ENCODE measurements around the gene ATXN7.

Gene ATXN7

DNA sequence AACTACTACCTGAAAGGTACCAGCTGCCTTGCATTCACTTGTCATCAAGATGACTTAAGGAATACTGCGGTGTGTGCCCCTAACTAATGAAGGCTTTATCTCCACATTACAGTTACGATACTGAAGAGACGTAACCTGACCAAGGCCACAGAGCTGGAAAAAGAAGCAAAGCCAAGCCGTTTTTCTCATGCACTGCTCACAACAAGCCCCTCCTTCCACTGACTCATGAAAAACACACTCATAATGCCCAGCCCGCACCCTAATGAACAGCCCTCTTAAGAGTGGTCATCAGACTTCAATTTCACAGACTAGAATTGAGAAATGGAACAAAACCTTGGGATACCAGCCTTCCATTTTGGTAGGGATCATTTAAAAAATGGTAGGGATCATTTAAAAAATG is 148.0 kb downstream of the ATXN7 start:
- H2BK15ac ChIP-seq (replicated peaks; ENCODE audit: low read depth), result no peak overlapping the region
- H3K4me2 ChIP-seq (ENCODE audit: low read length), result no peak overlapping the region
- H2AK5ac ChIP-seq (ENCODE audit: low read length), result no peak overlapping the region
- no peak overlapping the region for H3K9ac ChIP-seq (ENCODE audit: low read length)
- DNase-seq, result no peak
- no peak overlapping the region for H2BK5ac ChIP-seq (ENCODE audit: low read length)
- H3K4me3 ChIP-seq (ENCODE audit: low read length), result no peak overlapping the region
- no peaks in the 10 kb centered on the region for H3K27me3 ChIP-seq (ENCODE audit: insufficient read depth, low read length, poor library complexity)
- H3K36me3 ChIP-seq (ENCODE audit: control insufficient read depth, insufficient read depth, low read length), result peaks cover 15% of the 10 kb centered on the region
- H3K23ac ChIP-seq (ENCODE audit: low read length), result no peak overlapping the region
- no peak overlapping the region for H4K5ac ChIP-seq (ENCODE audit: low read length)
- no peak overlapping the region for H3K27ac ChIP-seq (ENCODE audit: low read depth, low read length)
- no peak overlapping the region for H3K18ac ChIP-seq (ENCODE audit: low read length)
- no peak overlapping the region for H4K8ac ChIP-seq (ENCODE audit: low read depth, low read length)
- peaks cover 6% of the 10 kb centered on the region for H3K79me1 ChIP-seq (ENCODE audit: low read length)
- no peak overlapping the region for H3K56ac ChIP-seq (ENCODE audit: low read length)
- H3K4ac ChIP-seq (ENCODE audit: low read depth, low read length), result no peak overlapping the region
- H3K79me2 ChIP-seq (ENCODE audit: control insufficient read depth, insufficient read depth, low read length), result no peaks in the 10 kb centered on the region
- H2BK120ac ChIP-seq (ENCODE audit: low read depth, low read length), result no peak overlapping the region
- no peaks in the 10 kb centered on the region for H3K4me1 ChIP-seq (ENCODE audit: control insufficient read depth, low read depth, low read length)
- WGBS (ENCODE audit: extremely low coverage, insufficient coverage, low lambda C conversion rate), result no CpG with 5 or more reads among the region's 5 CpGs

DNA sequence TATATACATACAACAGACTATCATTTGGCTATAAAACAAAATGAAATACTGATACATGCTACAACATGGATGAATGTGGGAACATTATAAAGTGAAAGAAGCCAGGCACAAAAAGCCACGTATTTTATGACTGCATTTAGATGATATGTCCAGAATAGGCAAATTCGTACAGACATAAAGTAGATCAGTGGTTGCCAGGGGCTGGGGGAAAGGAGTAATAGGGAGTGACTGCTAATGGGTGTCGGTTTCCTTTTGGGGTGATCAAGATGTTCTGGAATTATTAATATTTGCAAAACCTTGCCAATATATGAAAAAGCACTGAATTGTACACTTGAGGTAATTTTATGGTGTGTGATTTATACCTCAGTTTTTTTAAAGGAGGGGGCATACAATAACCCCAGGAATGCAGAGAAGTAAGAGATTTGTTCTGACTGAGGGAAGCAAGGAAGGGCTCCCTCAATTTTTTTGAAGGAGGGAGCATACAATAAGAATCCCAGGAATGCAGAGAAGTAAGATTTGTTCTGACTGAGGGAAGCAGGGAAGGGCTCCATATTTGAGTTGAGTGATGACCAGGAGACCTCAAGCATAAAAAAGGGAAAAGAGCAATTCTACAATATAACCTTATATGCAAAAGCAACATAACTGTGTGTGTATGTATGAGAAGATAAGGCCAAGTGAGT is 153.4 kb downstream of the ATXN7 start:
- no peak for DNase-seq
- H3K4ac ChIP-seq (ENCODE audit: low read depth, low read length), result no peak overlapping the region
- H2BK5ac ChIP-seq (ENCODE audit: low read length), result no peak overlapping the region
- no peak overlapping the region for H4K8ac ChIP-seq (ENCODE audit: low read depth, low read length)
- H2BK15ac ChIP-seq (replicated peaks; ENCODE audit: low read depth), result no peak overlapping the region
- H3K4me1 ChIP-seq (ENCODE audit: control insufficient read depth, low read depth, low read length), result no peaks in the 10 kb centered on the region
- H3K56ac ChIP-seq (ENCODE audit: low read length), result no peak overlapping the region
- no peak overlapping the region for H3K27ac ChIP-seq (ENCODE audit: low read depth, low read length)
- H3K79me1 ChIP-seq (ENCODE audit: low read length), result peaks cover 3% of the 10 kb centered on the region
- no peak overlapping the region for H3K9ac ChIP-seq (ENCODE audit: low read length)
- H2AK5ac ChIP-seq (ENCODE audit: low read length), result no peak overlapping the region
- H4K5ac ChIP-seq (ENCODE audit: low read length), result no peak overlapping the region
- peaks cover 2% of the 10 kb centered on the region for H3K79me2 ChIP-seq (ENCODE audit: control insufficient read depth, insufficient read depth, low read length)
- H3K4me2 ChIP-seq (ENCODE audit: low read length), result no peak overlapping the region
- no peak overlapping the region for H3K18ac ChIP-seq (ENCODE audit: low read length)
- H3K23ac ChIP-seq (ENCODE audit: low read length), result no peak overlapping the region
- no peaks in the 10 kb centered on the region for H3K27me3 ChIP-seq (ENCODE audit: insufficient read depth, low read length, poor library complexity)
- no CpG with 5 or more reads among the region's 3 CpGs for WGBS (ENCODE audit: extremely low coverage, insufficient coverage, low lambda C conversion rate)
- H3K4me3 ChIP-seq (ENCODE audit: low read length), result no peak overlapping the region
- H2BK120ac ChIP-seq (ENCODE audit: low read depth, low read length), result no peak overlapping the region
- peaks cover 6% of the 10 kb centered on the region for H3K36me3 ChIP-seq (ENCODE audit: control insufficient read depth, insufficient read depth, low read length)

DNA sequence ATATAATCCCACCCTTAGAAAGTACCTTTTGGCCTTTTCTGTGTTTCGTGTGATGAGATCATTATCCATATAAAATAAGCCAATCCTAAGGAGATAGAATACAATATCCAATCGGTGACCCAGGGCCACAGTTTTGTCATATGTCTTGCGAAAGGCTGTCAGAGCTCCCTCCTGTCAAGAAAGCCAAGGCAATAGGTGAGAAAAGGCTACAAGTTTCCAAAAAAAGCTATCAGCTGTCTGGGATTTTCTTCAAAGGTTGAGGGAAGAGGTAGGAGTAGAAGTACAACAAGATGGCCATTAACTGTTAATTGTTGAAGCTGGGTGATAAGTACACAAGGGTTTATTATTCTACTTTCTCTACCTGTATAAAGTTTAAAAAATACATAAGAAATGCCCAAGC is 155.6 kb downstream of the ATXN7 start:
- Histone ChIP-seq H2AK5ac (ENCODE audit: low read length) (no peak overlapping the region), H3K18ac (ENCODE audit: low read length) (no peak overlapping the region), H3K79me2 (ENCODE audit: control insufficient read depth, insufficient read depth, low read length) (peaks cover 13% of the 10 kb centered on the region), H3K27ac (ENCODE audit: low read depth, low read length) (no peak overlapping the region), H3K4me1 (ENCODE audit: control insufficient read depth, low read depth, low read length) (no peaks in the 10 kb centered on the region), H3K4me3 (ENCODE audit: low read length) (no peak overlapping the region), H2BK5ac (ENCODE audit: low read length) (no peak overlapping the region), H3K27me3 (ENCODE audit: insufficient read depth, low read length, poor library complexity) (no peaks in the 10 kb centered on the region), H2BK120ac (ENCODE audit: low read depth, low read length) (no peak overlapping the region), H3K4me2 (ENCODE audit: low read length) (no peak overlapping the region), H4K5ac (ENCODE audit: low read length) (no peak overlapping the region), H3K23ac (ENCODE audit: low read length) (no peak overlapping the region), H4K8ac (ENCODE audit: low read depth, low read length) (no peak overlapping the region), H3K36me3 (ENCODE audit: control insufficient read depth, insufficient read depth, low read length) (no peaks in the 10 kb centered on the region), H3K56ac (ENCODE audit: low read length) (no peak overlapping the region), H2BK15ac (replicated peaks; ENCODE audit: low read depth) (no peak overlapping the region), H3K79me1 (ENCODE audit: low read length) (peaks cover 9% of the 10 kb centered on the region), H3K4ac (ENCODE audit: low read depth, low read length) (no peak overlapping the region), H3K9ac (ENCODE audit: low read length) (no peak overlapping the region)
- DNase-seq, result no peak
- no CpG with 5 or more reads among the region's 3 CpGs for WGBS (ENCODE audit: extremely low coverage, insufficient coverage, low lambda C conversion rate)

DNA sequence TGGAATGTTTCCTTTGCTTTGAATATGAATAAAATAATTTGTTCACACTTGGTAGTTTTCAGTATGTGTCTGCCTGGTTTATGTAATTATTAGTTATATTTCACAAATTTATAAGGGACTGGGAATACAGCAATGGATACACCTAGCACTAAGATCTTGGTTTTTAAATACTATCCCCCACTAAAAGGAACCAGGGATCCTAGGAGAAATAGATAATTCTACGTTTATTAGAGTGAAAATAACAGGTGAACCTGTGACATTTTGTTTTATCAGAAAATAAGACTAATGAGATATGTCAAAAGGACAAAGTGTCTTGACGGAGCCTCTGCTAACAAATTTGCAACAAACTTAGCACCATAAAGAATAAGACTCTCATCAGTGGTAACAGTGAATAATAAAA is 156.2 kb downstream of the ATXN7 start:
- H3K27me3 ChIP-seq (ENCODE audit: insufficient read depth, low read length, poor library complexity), result no peaks in the 10 kb centered on the region
- H3K23ac ChIP-seq (ENCODE audit: low read length), result no peak overlapping the region
- H3K4me2 ChIP-seq (ENCODE audit: low read length), result no peak overlapping the region
- no peaks in the 10 kb centered on the region for H3K4me1 ChIP-seq (ENCODE audit: control insufficient read depth, low read depth, low read length)
- H3K56ac ChIP-seq (ENCODE audit: low read length), result no peak overlapping the region
- no peak overlapping the region for H3K4ac ChIP-seq (ENCODE audit: low read depth, low read length)
- H3K79me1 ChIP-seq (ENCODE audit: low read length), result peaks cover 6% of the 10 kb centered on the region
- H2AK5ac ChIP-seq (ENCODE audit: low read length), result no peak overlapping the region
- no peak overlapping the region for H3K27ac ChIP-seq (ENCODE audit: low read depth, low read length)
- H4K5ac ChIP-seq (ENCODE audit: low read length), result no peak overlapping the region
- H4K8ac ChIP-seq (ENCODE audit: low read depth, low read length), result no peak overlapping the region
- H3K79me2 ChIP-seq (ENCODE audit: control insufficient read depth, insufficient read depth, low read length), result peaks cover 13% of the 10 kb centered on the region
- H2BK120ac ChIP-seq (ENCODE audit: low read depth, low read length), result no peak overlapping the region
- no peak overlapping the region for H3K18ac ChIP-seq (ENCODE audit: low read length)
- H3K9ac ChIP-seq (ENCODE audit: low read length), result no peak overlapping the region
- no peak overlapping the region for H3K4me3 ChIP-seq (ENCODE audit: low read length)
- DNase-seq, result no peak
- no peak overlapping the region for H2BK15ac ChIP-seq (replicated peaks; ENCODE audit: low read depth)
- H3K36me3 ChIP-seq (ENCODE audit: control insufficient read depth, insufficient read depth, low read length), result no peaks in the 10 kb centered on the region
- no CpG with 5 or more reads among the region's 2 CpGs for WGBS (ENCODE audit: extremely low coverage, insufficient coverage, low lambda C conversion rate)
- H2BK5ac ChIP-seq (ENCODE audit: low read length), result no peak overlapping the region

DNA sequence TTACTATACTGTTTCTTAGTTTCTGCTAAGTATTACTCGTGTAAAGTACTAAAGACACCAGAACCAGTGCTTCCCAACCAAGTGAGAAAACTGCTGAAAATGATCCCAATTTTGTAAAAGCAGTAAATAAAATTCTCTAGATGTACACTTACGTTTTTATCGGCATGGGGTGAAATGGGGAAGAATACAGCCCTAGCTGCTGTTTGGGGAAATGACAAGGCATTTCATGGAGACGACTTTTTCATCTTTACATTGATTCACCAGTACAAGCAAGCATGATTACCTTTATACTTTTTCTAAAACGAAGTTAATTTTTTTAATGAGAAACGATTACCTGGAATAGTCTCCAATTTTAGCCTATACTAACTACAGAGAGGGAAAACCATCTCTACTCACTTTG is 158.3 kb downstream of the ATXN7 start:
- no peaks in the 10 kb centered on the region for H3K27me3 ChIP-seq (ENCODE audit: insufficient read depth, low read length, poor library complexity)
- no peak overlapping the region for H3K18ac ChIP-seq (ENCODE audit: low read length)
- no peaks in the 10 kb centered on the region for H3K36me3 ChIP-seq (ENCODE audit: control insufficient read depth, insufficient read depth, low read length)
- H3K23ac ChIP-seq (ENCODE audit: low read length), result no peak overlapping the region
- no peak overlapping the region for H4K5ac ChIP-seq (ENCODE audit: low read length)
- H2AK5ac ChIP-seq (ENCODE audit: low read length), result no peak overlapping the region
- WGBS (ENCODE audit: extremely low coverage, insufficient coverage, low lambda C conversion rate), result no CpG with 5 or more reads among the region's 6 CpGs
- no peak for DNase-seq
- H3K4me2 ChIP-seq (ENCODE audit: low read length), result peak overlapping the region; percentile 27
- no peak overlapping the region for H3K56ac ChIP-seq (ENCODE audit: low read length)
- no peak overlapping the region for H2BK120ac ChIP-seq (ENCODE audit: low read depth, low read length)
- no peak overlapping the region for H2BK5ac ChIP-seq (ENCODE audit: low read length)
- H3K79me1 ChIP-seq (ENCODE audit: low read length), result peaks cover 6% of the 10 kb centered on the region
- no peak overlapping the region for H2BK15ac ChIP-seq (replicated peaks; ENCODE audit: low read depth)
- H3K4ac ChIP-seq (ENCODE audit: low read depth, low read length), result no peak overlapping the region
- H3K4me1 ChIP-seq (ENCODE audit: control insufficient read depth, low read depth, low read length), result no peaks in the 10 kb centered on the region
- H3K79me2 ChIP-seq (ENCODE audit: control insufficient read depth, insufficient read depth, low read length), result peaks cover 13% of the 10 kb centered on the region
- no peak overlapping the region for H3K4me3 ChIP-seq (ENCODE audit: low read length)
- H3K9ac ChIP-seq (ENCODE audit: low read length), result no peak overlapping the region
- H4K8ac ChIP-seq (ENCODE audit: low read depth, low read length), result no peak overlapping the region
- H3K27ac ChIP-seq (ENCODE audit: low read depth, low read length), result no peak overlapping the region

Measured in mesendoderm (in vitro differentiated cells).